OCI-M2 (cell line): Measurements from ENCODE around the gene SPDL1.

ENCODE experiments used
- DNase-seq: peaks from one replicate; lab custom pipeline; 2025; ENCODE audit not compliant: unreplicated experiment; lab: John Stamatoyannopoulos, UW

The SPDL1 gene

DNA sequence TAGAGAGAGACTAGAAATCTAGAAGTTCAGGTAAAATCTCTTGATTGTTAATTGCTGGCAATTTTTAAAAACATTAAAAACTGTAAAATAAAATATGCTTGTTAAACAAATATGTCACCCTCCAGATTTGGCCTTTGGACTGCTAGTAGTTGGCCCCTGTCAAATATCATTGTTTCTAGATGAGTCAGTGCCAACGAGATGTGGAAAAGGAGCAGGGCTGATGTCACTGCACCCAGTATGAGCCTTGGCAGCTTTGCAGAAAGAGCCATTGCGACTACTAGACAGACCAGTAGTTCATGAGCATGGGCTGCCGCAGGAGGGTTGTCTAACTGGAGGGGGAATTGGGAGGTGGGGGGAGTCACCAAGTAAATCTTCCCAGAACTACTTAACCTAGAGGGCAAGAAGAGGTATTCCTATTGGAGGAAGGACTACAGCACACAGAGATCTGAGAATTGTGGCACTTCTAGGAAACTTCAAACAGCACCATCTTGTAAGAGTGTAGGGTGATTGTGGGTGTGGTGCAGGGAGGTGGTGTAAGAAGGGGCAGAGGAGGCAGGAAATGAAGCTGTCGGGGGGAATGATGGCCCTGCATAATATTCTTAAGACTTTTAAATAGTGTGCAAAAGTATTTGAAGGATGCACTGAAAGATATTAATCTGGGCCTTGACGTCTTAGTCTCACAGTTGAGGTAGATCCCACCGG, 46.4 kb downstream of the SPDL1 start:
- no peak for DNase-seq

DNA sequence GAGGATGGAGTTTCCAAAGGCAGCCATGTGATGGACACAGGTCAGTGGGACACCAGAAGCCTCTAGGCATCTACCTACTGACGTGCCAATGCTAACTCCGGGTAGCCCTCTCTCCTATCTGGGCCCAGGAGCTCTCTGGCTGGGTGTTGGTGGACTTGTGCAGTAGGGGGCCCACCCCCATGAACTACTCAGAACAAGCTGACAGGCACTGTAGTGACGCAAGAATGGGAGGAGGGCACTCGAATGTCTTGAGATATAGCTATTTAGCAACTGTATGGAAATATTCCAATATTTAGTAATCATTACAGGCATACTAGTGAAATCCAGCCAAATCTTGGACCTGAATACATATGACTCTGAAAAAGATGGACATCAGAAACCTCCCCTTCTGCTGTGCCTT, 47.8 kb downstream of the SPDL1 start:
- no peak for DNase-seq

DNA sequence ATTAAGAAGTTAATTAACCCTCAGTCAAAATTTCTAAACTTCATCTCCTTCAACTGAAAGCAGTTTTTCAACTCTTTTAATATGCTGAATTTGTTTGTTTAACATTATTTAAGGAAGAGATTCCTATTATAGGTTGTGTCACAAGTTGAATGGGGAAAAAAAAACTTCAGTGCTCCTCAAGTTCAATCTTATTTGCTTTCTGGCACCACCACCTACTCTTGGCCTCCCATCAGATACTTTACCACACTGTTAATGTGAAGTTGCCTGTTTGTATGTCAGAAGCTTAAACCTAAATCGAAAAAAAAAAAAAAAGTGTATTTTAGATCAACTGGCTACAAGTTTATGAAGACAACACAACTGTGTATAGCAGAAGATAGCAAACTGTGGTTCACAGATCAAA, 49.4 kb downstream of the SPDL1 start:
- no peak for DNase-seq

DNA sequence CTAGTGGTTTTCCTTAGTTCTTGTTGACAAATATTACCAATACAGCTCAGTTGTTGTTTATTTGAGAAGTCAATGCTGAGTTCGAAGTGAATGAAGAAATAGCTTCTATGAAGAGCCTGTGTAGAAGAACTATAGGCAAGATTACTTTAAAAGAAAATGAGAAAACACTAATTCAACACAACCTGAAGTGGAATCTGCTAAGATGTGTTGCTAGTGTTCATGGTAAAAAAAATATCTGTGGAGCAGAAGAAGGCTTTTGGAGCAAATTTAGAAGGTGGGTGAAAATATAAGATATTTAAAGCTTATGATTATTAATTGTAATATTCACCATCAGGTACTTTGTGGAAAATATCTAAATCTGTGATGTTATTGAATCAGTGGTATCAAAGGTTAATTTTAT, 51.0 kb downstream of the SPDL1 start:
- DNase-seq = no peak

DNA sequence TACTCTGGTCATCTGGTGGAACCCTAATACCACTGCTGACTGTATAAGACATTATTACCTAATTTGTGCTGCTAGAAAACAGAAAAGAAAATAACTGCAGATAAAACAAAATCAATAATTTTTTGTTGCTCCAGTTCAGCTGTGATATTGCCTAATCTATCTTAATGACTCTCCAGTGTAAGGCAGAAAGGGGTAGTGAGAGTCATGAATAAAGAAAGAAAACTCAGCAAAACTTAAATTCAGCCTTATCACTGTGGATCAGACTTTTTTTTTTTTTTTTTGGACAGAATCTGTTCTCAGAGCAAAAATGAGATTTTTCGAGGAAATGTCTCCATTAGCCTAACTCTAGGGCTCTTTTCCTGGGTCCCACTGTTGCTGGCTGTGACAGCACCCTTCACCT, 52.4 kb downstream of the SPDL1 start:
- DNase-seq = no peak

DNA sequence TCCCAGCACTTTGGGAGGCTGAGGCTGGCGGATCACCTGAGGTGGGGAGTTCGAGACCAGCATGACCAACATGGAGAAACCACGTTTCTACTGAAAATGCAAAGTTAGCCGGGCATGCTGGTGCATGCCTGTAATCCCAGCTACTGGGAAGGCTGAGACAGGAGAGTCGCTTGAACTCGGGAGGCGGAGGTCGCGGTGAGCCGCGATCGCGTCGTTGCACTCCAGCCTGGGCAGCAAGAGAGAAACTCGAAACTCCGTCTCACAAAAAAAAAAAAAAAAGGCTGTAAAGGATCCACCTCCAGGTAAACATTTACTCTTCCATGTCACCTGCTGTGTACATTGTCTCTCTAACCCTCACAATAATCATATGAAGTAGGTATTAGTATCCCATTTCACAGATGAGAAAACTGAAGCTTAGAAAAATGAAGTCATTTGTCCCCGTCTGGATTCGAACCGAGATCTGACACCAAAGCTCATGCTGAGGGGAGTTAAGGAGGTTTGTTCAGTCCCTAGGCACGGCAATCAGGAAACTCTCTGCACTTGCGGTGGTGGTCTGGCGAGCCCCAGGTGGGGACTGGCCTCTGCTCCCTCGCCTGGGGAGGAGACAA, 53.0 kb downstream of the SPDL1 start:
- DNase-seq = no peak

DNA sequence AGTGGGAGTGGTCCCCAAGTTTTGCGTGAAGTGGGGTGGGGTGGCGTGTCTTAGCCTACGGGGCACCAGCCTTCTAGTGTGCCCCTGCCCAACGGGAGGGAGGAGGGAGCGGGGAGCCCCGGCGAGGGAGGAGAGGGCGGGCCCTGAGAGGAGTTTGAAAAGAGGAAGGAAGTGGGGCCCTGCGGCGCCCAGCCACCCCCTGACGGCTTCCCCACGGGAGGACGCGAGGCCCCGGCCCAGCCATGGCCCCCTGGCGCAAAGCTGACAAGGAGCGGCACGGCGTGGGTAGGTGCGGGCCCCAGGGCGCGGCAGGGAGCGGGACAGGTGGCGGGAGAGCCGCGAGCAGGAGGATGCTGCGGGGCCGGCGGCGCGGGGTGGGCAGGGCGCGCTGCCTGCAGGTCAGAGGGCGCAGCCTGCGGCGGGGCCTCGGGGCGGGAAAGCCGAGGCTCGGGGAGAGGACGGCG, 53.5 kb downstream of the SPDL1 start, which contains the start of gene DOCK2:
DOCK2 (plus strand) TSS at position 191 of the 464 bp plus-strand sequence; CDS start at position 243, 52 bp downstream.
- DNase-seq = peak; percentile 20

DNA sequence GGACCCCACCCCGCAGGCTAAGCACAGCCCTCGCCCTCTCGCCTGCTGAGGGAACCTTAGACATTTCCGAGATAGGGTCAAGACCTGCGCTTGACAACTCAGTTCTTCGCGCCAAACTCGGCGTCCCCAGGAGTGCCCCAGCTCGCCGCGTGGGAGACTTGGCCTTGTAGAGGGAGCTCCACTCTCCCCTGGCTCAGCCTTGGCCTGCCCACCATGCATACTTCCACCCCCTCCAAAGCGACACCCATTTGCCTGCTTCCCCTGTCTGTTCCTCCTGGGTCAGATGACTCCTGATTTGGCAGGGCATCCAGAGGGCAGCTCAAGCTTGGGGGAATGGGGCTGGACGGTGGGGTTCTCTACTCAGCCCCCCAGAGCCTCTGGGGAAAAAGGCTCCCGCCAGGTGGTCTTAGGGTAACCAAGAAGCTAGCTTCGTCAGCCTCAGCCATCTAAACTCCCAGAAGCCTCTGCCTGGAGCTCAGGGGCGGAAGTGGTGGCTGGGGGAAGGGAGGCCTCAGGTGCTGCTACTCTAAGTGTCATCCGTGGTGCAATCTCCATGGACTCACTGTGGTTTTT, 54.1 kb downstream of the SPDL1 start:
- no peak for DNase-seq

DNA sequence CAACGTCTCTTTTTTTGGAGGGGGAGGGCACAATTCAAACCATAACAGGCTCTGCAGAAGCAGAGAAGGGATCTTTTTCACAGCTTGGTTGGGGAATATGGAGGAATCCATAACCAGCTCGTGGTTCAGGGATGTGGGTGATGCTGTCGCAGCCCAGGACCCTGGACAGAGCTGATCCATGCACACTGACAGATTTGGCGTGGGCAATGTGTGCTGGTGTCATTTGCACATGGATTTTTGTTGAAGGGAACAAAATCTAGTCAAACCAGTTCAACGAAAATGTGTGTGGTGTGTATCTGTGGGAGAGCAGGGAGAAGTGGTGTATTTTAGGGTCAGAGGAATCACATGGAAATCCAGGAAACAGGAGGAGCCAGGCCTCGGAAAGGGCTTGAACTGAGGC, 57.7 kb downstream of the SPDL1 start:
- no peak for DNase-seq

DNA sequence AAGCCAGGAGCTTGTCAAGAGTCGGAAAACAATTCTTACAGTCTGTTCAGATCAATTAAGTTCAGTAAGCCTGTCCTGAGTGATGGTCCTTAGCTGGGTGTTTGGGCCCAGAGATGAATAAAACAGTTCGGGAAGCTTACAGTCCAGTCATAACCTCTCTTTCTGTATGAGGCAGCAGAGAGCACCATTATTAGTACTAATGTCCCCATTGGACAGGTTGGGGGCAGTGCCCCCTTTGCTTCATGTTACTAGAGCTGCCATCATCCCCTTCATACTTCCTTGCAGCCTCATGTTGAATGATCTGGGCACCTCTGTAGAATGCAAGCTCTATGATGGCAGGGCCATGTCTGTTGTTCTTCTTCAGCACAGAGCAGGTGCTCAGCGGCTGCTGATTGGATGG, 63.3 kb downstream of the SPDL1 start:
- no peak for DNase-seq

DNA sequence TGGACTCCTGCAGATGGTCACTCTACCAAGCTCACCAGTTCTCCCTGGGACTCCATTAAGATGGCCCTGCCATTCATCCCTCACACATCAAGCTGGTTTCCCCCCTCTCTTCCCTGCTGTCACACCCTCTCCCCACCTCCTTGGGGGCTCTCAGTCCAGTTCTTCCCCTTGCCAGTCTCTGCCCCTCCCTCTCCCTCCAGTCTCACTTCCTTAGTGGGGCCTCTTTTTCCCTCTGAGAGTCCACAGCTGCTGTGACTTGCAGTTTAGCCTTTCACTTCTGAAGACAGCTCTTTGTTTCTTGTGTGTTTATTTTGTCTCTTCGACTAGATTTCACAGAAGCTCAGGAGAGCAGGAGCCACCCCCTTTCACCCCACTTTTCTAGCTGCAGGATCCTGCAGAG, 64.0 kb downstream of the SPDL1 start:
- DNase-seq = no peak

DNA sequence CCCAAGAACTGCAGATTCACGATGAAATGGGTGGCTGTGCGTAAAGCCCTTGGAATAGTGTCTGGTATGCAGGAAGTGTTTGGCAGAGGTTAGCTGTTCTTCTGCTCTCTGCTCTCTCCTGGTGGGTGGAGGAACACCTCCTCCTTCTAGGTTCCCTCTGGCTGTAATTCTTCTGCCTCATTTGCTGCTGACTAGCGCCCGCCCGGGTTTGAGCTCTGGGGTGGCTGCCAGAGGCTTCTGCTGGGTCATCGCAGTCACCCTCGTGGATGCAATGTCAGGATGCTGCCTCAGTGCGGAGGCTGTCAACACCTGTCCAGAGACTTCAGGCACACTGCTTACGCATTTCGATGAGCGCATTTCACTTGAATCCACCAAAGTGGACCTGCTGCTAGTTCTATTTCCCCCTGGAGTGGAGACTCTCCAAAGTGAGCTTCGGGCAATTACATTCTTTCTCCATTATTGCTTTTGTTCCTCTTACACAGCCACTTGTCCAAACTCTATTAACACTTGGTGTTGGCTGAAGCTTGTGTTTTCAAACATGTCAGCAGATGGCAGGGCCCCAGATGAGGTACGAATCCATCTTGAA, 65.2 kb downstream of the SPDL1 start:
- no peak for DNase-seq

DNA sequence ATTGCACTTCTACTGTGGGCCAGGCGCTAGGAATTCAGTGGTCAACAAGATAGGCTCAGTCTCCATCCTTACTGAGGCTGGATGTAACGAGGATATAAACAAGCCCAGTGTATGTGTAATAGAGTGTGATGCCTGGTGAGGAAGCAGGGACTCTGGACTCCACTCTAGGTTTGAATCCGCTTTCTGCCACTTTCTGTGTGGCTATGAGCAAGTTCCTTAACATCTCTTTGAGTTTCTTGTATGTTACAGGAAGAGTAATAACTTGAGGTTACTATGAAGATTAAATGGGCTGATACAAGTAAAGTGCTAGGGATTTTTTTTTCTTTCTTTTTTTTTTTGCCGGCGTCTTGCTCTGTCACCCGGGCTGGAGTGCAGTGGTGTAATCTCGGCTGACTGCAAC, 65.9 kb downstream of the SPDL1 start:
- no peak for DNase-seq

DNA sequence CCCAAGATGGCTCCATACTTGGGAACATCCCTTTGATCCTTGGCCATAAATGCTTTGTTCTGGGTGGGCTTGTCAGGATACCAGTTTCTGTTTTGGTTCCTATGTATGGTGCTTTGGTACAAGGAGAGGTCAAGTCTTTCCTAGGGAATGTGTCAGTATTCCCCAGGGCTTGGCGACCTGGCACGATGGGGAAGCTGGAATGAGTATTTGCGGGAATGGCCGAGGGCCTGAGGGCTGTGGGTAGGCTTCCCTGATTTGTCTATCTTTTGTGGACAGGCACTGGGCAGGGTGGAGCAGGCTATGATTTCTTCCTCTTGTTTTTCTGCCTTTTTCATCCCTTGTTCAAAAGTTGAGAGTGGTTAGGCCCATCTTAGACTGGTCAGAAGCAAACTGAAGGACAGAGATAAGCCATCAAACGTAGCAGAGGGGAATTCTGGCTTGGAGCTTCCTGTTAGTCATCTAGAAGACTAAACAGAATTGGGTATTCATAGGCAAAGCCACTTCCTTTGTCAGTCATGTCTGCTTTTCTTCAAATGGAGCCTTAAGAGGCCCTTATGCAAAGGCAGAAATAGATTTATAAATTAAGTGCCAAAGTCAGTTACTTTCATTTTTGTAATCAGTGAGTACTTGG, 67.2 kb downstream of the SPDL1 start:
- peak; percentile 67 for DNase-seq

DNA sequence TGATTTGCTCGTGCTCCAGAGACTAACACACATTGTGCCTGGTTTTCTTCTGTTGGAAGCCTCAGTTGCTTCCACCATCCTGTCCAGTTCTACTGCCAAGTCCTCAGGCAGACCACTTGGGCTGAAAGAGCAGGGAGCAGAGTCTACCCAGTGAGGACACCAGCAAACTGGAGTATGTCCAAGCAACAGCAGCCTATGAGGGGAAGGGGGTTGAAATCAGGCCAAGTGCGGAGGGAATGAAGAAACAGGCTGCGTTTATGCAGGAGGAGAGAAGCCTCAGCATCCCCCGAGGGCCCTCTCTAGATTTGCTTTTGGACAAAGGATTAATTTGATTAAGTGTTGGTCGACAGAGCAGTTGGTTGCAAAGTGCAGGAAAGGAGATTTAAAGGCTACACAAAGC, 68.0 kb downstream of the SPDL1 start:
- DNase-seq = no peak

DNA sequence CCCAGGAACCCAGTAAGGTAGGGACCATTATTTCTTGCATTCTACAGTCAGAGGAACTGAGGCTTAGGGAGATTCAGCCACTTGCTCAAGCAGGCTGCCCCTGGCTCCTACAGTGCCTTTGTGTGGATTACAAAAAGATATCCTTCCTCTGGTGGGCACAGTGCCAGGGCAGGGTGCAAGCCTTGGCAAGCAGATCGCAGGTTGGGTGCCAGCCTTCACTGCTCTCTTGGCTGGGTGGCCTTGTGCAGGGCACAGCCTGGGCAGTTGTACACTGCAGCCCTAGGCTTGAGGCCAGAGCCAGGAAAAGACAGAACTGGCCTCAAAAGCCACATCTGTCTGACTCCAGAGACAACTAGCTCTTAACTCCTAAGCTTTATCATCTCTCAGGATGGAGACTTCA, 68.5 kb downstream of the SPDL1 start:
- DNase-seq = no peak

DNA sequence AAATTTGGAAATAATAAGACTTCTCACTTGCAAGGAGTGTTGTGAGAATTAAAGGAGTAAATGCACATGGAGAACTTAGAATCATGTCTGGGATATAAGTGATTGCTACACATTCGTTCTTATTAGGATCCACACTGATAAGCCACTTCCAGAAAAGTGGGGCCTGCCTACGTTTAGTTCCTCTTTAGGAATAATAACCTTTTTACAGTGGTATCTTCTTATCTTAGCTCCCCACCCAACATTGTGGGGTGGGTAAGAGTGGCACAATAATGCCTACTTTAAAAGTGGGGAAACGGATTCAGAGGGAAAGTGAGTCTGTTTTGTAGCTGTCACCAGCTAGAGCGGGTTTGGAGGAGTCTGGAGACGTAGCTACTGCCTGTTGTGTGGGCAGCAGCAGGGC, 69.5 kb downstream of the SPDL1 start:
- DNase-seq = no peak
